HG03175 (cell line): ENCODE data around the gene CRISPLD2.

ENCODE experiments used
- ATAC-seq: cut with Tn5 transposase; IDR thresholded peaks from one replicate; pipeline ENCODE4 v1.9.1; 2021; ENCODE audit warnings: mild to moderate bottlenecking, moderate library complexity; ENCODE audit not compliant: unreplicated experiment

Gene CRISPLD2

GRCh38 chr16:84879569-84880487 lies 60.0 kb downstream of the CRISPLD2 start:
- ATAC-seq, result no peak

- no peak for ATAC-seq
Observed at GRCh38 chr16:84881702-84882521, 62.1 kb downstream of the CRISPLD2 start.

- ATAC-seq, result no peak
Observed at GRCh38 chr16:84883301-84883700, 63.5 kb downstream of the CRISPLD2 start.

DNA sequence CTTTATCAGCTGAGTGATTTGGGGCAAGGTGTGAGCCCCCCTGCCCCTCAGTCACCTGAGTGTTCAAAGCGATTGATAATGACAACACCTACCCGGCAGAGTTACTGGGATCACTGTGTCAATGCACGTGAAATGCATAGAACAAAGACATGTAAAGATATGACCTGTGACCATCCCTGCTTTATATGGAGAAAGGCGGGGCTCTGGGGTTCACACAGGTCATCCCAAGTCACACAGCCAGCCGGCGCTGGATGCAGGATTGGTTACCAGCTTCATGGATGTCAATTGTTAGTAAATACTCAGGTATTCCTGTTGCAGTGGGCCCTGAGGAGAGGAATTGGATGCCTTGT lies 64.4 kb downstream of the CRISPLD2 start:
- ATAC-seq, result no peak

DNA sequence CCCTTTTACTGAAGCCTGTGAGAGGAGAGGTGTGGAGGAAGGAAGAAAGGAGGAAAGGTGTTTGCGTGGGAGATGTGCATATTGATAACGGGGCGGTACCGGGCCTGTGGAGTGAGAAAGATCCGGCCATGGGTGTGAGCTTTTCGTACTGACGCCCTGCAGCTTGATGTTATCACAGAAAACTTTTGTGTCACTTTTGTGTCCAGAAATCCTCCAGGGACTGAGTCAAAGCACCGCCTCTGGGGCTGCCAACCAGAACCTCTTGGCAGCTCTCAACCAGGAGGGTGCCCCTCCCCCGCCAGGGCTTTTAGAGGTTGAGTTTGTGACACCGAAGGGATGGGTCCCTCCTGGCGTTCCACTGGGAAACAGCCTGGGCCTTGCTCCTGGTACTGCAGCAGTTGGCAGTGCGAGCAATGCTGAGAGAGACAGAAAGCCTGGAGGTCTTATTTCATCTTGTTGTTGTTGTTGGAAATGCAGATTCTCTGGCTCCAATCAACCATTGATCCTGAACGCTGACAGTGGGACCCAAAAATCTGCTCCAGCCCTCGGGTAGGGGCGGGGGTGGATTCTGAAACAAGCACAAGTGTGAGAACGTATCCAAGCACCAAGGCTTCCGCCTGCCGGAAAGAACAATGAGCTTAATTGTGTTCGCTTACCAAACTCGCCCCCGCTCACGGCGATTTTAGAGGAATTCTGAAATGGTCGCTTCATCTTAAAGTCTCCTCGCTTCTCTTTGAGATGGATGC lies 65.0 kb downstream of the CRISPLD2 start:
- ATAC-seq, result no peak

DNA sequence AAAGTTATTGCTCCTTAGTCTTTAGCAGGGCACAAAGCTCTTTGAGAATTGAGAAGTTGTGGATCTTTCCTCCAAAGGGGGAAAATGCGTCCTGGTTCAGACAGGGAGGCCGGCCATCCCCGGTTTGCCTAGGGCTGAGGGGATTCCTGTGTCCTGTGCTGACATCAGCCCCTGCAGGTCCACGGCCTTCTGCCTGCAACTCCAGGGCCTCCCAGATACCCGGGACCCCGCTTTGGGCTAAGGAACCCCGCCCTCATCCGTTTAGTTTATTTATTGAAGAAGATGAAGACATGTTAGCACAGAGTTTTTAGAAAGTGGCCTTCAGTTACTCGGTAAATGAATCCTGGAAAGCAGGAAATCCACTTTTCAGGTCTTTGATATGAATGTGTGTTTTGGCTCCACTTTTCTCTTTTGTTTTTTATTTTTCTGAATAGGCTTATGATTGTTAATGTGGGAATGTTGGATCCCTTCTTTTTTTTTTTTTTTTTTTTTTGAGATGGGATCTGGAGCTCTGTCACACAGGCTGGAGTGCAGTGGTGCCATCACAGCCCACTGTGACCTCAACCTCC lies 65.6 kb downstream of the CRISPLD2 start:
- no peak for ATAC-seq

DNA sequence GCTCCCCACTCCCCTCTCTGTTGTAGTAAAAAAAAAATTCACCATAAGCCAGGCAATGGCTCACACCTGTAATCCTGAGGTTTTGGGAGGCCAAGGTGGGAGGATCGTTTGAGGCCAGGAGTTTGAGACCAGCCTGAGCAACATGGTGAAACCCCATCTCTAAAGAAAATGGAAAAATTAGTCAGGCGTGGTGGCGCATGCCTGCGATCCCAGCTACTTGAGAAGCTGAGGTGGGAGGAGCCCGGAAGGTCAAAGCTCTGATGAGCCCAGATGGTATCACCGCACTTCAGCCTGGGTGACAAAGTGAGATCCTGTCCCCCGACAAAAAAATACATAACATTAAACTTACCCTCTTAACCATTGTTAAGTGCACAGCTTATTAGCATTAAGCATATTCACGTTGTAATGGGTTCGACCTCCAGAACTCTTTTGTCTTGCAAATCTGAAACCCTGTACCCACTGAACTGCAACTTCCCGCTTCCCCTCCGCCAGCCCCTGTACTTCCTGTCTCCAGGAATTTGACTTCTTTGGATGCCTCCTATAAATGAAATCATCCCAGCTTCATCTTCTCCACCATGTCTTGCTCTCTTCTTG lies 66.8 kb downstream of the CRISPLD2 start:
- ATAC-seq, result no peak

DNA sequence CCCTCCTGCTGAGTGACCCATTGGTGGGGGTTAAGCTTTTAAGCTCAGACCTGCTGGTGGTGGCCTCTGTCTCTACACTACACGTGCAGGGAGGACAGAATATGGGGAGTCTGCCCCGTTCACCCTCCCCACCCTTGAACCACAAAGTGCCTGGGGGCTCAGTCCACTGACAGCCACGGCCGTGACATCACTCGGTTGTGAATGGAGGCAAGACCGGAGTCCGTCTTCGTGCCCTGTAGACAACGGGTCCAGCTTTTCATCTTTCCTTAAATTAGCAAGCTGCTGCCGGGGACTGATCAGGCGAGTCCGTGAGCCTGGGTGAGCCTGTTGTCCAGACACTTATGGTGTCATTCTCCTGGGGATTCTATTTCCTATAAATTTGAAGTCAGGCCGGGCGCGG lies 67.4 kb downstream of the CRISPLD2 start:
- no peak for ATAC-seq

DNA sequence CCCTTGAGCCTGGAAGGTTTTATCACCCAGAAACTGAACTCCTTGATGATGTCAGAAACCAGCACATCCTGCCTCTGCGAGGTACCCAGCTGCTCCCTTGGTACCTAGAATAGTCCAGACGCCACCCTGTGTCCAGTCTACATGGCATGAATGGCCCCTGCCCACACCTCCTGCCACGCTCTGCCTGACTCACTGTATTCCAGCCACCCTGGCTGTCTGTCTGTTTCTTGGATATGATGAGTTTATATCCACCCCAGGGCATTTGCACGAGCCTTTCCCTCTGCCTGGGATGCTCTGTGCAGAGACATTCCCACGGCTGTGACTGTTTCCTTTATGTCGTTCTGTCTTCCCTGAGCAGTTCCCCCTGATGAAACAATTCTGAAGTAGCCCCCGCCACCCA lies 68.7 kb downstream of the CRISPLD2 start:
- ATAC-seq, result no peak

DNA sequence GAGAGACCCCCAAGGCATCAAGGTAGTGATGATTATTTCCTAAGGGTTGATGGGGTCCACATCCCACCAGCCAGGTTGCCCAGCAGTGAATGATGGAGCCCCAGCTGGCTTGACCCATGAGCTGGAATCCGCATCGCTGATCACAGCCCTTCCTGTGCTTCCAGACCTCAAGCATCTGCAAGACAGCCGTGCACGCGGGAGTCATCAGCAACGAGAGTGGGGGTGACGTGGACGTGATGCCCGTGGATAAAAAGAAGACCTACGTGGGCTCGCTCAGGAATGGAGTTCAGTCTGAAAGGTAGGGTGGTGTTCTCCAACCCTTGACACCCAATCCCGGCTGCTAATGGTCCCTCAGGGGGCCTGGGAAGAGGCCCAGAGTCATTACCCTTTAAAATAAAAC lies 69.3 kb downstream of the CRISPLD2 start:
- no peak for ATAC-seq

DNA sequence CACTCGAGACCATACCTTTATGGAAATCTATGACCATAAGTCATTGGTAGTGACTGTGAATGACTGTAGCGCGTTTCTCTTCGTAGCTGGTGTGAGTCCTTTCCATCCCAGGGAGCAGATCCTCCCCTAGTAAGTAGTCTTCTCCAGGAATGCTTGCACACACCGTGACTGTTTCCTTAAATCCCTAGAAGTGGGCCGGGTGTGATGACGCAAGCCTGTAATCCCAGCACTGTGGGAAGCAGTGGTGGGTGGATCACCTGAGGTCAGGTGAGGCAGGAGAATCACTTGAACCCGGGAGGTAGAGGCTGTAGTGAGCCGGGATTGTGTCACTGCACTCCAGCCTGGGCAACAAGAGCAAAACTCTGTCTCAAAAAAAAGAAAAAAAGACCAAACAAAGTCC lies 70.6 kb downstream of the CRISPLD2 start:
- ATAC-seq, result no peak

DNA sequence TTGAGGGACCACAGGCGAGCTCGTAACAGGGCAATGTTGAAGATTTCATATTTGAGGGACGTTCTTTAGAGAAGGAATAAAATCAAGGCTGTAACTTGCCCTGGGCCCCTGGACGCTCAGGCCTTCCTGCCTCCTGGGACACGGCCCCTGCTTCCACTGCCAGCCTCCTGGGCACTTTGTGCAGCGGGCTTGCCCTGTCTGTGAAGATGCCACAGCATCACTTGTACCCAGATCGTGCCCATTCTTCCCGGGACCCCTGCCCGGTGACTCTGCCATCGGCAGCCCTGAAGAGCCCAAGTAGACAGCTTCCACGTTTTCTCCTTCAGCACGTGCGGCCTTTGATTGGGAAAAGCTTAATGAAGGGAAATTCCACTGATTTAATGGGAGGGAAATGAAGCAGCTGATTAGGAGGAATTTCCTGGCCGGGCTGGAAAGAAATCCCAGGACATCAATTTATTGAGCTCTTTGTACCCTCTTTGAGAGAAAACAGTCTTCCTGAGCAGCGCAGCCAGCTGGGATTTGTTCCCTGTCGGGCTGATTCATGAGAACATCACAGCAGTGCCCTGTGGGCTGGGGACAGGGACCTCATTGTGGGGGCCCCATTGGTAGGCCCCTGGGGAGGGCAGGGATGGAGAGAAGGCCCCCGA lies 71.5 kb downstream of the CRISPLD2 start:
- no peak for ATAC-seq

DNA sequence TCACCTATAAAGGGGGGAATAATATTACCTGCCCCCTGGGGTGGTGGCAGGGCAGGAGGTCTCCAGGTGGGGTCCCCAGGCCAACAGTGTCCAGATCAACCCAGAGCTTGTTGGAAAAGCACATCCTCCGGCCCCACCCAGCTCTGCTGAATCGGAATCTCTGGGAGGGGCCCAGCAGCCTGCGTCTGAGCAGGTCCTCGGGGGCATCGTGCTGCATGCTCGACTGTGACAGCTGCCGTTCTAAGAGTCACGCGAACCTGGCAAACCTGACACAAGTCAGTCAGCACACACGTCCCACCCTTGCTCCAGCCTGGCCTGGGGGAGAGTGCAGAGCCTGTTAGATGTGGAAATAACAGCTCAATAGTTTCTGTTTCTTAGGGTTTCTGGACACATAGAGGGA lies 72.3 kb downstream of the CRISPLD2 start:
- ATAC-seq, result no peak

GRCh38 chr16:84893467-84893848 lies 73.7 kb downstream of the CRISPLD2 start:
- no peak for ATAC-seq

DNA sequence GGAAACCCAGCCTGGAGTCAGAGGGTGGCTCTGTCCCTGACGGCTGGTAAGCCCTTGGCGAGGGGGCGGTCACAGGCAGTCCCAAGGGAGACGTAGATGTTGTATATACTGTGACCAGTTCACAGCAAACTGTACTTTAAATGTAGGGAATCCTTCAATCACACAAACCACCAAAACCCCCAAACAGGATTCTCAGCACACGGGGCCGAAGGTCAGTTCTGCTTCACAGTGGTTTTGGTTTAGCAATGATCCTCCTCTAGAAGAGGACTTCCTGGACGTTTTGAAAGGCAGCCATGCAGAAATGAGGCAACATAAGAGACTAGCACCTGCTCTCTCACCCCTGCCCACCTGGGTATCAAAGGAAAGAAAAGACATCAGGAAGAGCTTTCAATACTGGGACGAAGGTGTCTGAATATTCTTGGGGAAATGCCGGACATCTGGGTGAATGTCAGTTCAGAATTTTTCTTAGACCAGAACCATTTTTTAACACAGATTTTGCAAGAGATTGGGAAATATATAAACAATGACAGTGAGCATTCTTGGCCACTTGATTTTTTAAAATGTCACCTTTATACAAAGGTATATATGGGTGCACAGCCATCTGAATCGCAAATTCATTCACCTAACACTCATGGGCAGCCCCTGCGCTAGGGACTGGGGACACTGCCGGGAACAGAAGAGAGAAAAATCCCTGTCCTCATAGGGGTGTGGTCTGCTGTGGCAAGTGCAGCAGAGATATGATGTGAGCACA lies 74.2 kb downstream of the CRISPLD2 start:
- no peak for ATAC-seq

DNA sequence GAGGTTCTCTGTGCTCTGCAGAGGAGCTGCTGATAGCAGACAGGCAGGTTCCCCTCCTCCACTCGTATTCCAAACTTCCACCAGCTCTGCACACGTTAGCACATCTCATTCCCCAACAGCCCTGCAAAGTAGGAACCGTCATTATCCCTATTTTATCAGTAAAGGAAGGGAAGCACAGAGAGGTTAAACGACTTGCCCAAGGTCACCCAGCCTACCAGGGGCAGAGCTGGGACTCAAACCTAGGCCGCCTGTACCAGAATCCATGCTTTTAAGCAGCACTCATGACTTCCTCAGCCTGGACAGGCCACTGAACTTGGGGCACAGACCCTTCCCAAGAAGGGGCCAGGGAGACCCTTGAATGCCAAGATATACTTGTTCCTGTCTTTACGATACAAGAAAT lies 75.2 kb downstream of the CRISPLD2 start:
- no peak for ATAC-seq

DNA sequence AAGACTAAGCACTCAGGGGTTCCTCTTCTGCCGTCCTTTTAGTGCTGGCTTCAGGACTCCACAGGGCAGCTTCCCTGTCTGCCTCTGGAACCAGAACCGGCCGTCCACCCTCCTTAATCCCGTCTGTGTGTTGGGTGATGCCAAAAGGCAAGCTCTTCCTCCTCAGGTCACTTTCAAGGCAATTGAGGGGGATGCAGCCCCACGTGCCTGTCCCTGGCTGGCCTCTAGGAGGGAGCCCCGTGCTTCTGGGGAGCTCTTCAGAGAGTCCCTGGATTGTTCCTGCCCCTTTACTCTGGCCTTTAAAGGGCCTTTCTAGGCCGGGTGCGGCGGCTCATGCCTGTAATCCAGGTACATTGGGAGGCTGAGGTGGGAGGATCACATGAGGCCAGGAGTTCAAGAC lies 77.1 kb downstream of the CRISPLD2 start:
- no peak for ATAC-seq

GRCh38 chr16:84897911-84898377 lies 78.2 kb downstream of the CRISPLD2 start:
- ATAC-seq, result no peak

DNA sequence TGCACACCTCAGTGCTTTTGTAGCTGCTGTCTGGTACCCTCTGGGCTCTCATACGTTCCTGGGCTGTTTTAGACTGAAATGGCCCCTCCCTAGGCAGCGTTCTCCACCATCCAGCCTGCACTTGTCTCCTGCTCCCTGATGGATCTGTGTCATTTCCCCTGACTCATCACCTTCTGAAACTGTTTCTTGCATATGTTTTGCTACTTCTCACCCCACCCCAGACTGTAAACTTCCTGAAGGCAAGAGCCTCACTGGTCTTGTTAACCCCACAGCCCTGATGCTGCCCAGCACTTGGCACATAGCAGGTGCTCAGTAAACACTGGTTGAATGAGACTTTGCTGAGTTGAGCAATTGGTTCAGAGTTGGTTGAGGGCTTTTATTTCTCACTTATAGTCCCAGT lies 78.7 kb downstream of the CRISPLD2 start:
- ATAC-seq, result no peak
